ENCODE results near the gene SND1.
A peak's percentile ranks its signal among the peaks of the same experiment; 100 is the strongest.

Gene SND1

DNA sequence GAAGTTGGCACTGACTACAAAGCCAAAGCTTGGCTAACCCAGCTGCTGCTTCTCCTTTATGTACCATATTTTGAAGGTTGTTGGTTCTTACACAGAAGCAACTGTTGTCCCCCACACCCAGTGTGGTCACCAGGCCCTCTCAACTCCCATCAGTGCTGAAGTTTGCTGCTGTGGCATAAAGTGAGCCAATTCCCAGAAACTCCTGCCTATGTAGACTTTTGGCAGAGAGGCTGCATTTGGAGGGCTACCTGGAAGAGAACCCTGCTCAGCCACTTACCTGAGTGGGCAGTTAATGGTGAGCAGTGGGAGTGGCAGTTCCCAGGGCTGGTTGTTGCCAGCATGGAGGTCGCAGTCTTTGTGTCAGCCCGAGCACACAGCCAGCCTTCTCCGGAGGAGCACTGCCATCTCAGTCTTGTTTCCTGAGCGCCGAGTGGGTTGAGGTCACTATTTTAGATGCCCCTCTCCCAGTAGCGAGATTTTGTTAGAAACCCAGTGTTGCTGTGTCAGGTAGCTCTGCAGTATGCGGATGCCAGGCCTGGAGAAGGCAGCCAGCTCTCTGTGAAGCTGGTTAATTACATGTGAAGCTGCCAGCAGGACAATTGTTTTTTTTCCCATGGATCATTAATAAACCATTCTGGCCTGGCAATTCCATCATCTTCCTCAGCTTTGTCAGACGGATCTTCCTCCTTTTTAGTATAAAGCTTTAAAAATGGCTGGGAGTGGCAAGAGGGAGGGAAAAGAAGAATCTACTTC is 354.7 kb downstream of the SND1 start:
- DNase-seq = no peak

DNA sequence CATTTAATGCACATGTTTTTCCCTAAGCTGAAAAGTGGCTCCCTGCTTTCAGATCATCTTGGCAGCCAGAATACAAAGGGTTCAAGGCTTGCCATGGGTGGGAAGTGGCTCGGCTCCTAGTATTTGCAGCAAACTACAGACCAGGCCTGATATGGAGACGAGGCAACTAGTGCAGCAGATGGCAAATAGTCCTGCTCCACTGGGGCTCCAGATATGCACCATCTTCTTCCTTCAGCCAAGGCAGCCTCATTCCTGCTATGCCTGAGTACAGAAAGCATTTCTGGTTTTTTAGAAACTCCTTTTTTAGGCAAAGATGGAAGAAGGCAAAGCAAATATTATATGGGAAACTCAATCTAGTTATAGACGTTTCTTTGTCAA is 355.3 kb downstream of the SND1 start:
- DNase-seq = no peak

- no peak for DNase-seq
These were observed 356.1 kb downstream of the SND1 start for GRCh38 chr7:128008141-128008540.

DNA sequence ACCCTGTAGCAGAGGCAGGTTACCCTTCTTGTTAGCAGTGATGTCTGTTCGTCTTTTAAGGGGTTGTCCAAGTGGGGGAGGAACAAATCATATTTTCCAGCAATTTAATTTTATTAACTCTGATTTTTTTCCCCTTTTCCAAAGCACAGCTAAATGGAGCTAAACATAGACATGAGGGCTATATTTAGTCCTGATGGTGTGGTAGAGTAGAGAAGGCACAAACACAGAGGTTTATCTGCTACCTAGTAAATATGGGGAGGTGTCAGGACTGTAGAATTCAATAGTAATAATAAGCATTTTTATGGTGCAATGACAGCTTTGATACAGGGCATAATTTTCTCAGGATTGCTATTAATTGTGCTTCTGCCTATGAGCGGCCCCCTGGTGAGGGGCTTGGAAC is 356.8 kb downstream of the SND1 start:
- no peak for DNase-seq

DNA sequence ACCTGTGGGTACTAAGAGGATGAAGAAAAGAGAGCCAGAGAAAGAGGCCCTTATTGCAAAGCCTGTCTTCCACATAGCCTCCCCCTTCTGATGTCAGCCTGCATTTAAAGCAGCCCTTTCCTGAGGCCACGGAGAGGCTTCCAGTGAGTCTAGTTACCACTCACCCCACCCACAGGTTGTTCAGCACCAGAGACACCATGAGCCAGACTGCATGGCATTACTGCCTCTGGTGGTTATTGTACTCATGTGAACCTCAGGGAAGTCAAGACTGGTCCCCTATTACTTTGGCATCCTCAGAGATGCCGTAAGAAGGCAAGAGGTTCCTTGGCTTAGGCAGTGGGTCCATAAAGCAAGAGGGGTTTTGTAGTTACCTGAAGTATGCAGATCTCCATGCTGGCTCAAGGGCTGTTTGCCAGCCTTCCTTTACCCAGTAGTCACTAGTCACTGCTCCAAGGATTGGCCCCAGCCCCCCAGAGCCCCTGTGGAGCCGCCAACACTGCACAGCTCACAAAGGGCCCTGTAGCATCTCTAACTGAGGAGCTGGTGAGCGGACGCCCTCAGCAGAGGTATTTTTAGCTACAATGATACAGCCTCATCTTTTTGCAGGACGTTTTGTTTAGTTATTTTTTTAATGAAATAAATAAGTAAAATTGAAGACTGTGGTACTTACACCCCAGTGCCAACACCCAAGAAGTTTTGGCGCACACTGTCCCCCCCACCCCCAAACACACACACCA is 358.6 kb downstream of the SND1 start:
- no peak for DNase-seq

- DNase-seq = no peak
These were observed 359.2 kb downstream of the SND1 start for GRCh38 chr7:128011131-128011661.

DNA sequence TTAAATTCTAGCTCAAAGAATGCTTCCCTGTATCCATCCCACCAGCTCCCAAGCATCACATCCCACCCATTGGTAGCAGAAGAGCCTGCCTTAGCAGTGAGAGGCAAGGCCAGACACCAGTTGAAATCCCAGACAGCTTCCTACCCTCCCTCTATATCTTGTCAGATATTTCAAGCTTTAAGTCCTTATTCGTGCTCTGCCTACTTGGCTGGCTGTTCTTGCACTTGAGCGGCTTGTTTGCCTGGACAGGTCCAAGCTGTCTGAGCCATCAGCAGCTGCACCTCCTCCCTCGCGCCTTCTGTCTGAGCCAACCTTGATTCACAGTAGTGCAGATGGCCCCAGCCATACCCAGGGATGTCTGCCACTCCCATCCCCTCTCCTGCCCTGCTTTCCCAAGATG is 362.8 kb downstream of the SND1 start:
- DNase-seq = no peak

DNA sequence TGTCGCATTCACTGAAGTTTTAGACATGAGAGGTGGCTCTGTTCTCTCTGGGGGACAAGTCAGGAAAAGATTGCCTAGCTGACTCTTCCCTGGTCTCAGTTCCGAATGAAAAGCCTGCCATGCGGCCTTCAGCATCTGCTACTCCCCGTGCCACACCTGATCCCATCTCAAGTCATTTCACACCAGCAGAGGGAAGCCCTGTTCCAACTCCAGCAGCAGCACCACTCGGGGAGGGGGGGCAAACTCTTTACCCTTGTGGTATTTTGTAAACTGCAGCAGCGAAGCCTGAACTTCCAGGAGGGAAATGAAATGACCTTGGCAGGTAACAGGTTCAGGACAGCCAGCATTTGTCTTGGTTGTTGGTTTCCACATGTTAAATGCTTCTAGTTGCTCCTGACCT is 365.5 kb downstream of the SND1 start:
- DNase-seq = no peak

DNA sequence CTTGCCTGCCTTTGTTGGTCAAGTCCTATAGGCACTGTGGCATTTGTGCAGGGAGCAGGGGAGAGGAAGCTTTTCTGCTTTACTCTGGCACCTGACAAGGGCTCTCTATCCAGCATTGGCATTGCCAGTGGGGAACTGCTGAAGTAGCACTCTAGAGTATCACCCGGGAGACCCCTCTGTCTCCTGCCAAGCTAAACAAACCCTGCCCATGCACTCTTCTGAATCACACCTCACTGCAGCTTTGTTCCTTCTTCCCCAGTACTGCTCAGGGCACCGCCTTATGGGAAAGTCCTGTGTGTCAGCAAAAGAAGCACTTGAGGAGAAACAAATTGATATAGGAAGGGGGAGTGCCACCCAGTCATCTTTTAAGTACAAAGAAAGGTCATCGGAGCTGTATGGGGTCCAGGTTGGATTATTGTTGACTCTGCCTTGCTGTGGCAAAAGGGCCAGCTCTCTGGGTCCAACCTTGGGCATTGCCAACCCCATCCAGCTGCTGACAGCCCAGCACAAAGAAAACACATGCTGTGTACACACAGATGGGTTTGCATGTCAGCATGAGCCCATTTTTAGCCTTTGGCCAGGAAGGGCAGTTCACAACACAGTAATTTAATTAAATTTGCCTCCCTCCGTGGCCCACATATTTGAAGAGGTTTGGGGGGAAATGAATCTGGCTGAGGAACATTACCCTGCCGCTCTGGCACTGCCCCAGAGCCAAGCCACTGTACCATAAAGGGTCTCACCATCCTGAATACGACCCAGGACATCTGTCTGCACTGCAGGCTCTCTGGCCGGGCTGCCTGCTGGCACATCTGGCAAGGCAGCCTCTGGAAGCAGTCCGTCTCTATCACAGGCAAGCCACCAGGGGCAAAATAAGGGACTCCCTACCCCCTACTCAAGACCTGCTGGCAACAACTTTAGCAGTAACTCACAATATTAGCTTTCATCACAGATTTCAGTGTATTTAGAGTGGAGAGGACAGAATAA is 366.2 kb downstream of the SND1 start:
- DNase-seq = no peak

DNA sequence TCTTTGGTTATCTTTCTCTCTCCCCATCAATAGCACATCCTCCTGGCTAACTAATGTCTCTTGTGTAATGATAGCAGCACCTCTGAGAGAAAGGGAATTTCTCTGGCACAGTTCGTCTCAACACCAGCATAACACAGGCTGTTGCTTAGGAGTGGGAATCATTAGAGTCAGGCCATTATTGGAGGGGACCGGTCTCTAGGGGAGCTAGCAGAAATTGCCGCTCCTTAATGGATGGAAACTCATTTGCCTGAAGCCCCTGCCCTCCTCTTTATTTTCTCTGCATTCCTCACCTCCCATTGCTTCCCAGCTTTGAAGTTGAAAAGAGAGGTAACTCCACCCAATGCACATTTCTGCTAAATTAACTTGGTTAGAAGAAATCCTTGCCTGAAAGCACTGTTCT is 367.3 kb downstream of the SND1 start:
- no peak for DNase-seq

DNA sequence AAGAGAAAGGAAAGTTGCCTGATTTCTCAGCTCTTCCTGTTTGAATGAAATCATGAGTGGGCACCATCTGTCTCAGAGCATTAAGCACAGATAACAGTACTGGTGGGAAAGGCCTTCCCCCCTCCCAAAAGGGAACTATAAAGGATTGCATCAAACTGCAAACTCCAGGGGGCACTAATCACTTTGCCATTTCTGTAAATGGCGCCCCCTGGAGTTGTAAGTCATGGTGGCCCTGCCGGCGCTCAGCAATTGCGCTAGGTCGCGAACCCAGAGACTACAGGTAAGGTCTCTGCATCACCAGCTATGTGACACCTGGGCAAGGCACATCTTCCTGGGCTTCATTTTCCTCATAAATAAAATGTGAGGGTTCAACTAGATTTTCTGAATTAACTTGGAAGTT is 368.2 kb downstream of the SND1 start:
- DNase-seq = no peak

GRCh38 chr7:128021366-128021765 is 369.4 kb downstream of the SND1 start:
- DNase-seq = no peak

DNA sequence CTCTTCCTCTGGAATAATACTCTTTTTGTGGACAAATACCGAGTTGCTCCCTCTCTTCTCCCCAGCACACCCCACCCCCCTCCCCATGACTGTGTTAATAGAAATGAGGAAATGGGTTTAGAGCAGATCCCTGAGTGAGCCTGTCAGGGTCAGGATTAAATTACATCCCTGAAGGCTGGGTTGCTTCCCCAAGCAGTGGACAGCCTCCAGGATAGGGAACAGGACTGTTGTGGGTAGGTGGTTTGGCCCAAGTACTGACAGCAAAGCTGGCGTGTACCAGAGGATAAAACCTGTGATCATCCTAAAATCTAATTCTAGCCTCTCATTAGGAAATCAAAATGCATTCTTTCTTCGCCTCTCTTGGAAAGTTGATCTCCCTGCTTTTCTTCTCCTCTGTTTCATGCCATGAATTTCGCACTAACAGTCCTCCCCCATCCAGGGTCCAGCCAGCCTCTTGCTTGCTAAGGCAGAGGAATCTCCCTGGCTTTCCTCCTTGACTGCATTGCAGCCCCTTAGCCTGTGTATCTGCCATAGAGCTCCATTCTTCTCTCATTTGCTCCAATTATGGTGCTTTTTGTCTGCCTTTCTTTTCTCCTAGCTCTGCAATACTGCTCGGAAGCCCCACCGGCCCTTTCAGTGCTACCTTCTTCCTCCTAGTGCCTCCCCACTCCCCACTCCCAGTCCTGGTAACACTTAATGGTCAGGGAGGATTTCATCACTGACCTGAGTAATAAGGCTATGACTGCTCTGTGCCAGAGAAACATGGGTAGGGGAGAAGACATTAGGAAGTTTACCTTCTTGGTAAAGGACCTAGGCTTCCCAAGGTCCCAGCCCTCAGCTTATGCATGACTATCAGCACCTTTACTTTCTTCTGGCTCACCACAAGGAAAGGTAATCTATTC is 370.9 kb downstream of the SND1 start:
- DNase-seq = no peak

DNA sequence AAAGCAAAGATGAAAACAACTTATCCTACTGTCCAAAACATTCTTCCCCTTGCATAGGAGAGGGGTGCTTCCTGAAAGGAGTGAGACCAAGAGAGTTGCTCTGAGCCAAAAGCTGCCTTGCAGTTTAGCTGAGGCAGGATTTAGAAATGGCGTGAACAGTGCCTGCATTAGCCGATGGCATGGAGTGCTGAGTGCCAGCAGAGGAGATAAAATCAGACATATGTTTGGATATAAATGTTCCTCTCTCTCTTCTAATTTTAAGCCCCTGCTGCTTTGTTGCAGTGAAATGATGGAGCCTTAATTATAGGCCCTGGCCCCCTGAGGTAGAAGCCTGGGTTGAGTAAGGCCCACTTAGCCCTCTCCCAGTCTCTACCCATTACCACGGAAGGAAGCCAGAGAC is 372.2 kb downstream of the SND1 start:
- no peak for DNase-seq

- DNase-seq = no peak
These were observed 373.4 kb downstream of the SND1 start for GRCh38 chr7:128025380-128025779.

GRCh38 chr7:128025819-128026218 is 373.8 kb downstream of the SND1 start:
- DNase-seq = no peak

DNA sequence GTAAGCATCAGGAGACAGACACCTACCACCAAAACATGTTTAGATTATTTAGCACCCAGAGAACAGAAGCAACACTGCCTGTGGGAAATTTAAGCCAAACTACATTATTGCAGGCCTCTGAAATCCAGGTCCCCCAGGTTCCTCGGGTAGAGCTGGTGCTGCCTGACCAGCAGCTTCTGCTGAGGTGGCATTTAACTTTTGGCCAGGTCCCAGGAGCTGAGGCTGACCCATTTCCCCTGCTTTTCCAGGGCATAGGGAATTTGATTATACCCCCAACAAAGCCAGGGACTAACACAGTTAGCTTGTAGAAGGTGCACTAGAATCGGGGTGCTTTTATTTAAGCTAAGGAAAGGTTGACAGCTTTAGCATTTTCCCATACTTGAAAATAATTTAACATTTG is 374.6 kb downstream of the SND1 start:
- DNase-seq = no peak

- DNase-seq = peak; percentile 63
These were observed 375.5 kb downstream of the SND1 start for GRCh38 chr7:128027485-128027980.

GRCh38 chr7:128029405-128029995 is 377.5 kb downstream of the SND1 start:
- no peak for DNase-seq

DNA sequence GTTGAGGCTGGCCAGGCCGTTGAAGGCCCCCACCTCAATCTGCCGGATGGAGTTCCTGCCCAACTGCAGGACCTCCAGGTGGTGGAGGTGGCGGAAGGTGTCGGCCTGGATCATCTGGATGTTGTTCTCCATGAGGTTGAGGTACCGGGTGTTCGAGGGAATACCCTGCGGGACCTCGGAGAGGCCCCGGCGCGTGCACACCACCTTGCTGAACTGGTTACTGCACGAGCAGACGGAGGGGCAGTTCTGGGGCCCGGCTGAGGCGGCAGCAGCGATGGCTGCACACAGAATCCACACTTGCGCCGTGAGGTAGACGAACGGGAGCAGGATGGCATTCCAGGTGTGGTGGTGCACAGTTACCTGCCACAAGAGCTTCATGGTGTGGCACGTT is 378.3 kb downstream of the SND1 start:
- peak; percentile 39 for DNase-seq
